Measurements from ENCODE around the gene UQCRFS1.
"Not testable (repeated sequence)": the region's sequence is repeated elsewhere in the genome, so short reads cannot be mapped to it uniquely, and the experiment has no call there.

The UQCRFS1 gene

GRCh38 chr19:29214411-29214810, 1.5 kb upstream of the UQCRFS1 start:
- DNase-seq (ENCODE audit: low read depth) = no peak

- DNase-seq (ENCODE audit: low read depth) = no peak
Measured at GRCh38 chr19:29212356-29212647, 649 bp downstream of the UQCRFS1 start.

GRCh38 chr19:29211562-29212355, 1.2 kb downstream of the UQCRFS1 start:
- no peak for DNase-seq (ENCODE audit: low read depth)

GRCh38 chr19:29211041-29211440, 1.9 kb downstream of the UQCRFS1 start:
- DNase-seq (ENCODE audit: low read depth) = not testable (repeated sequence)

- DNase-seq (ENCODE audit: low read depth) = not testable (repeated sequence)
Measured at GRCh38 chr19:29210502-29210901, 2.4 kb downstream of the UQCRFS1 start.

GRCh38 chr19:29207403-29208187, 5.4 kb downstream of the UQCRFS1 start:
- DNase-seq (ENCODE audit: low read depth) = not testable (repeated sequence)

- DNase-seq (ENCODE audit: low read depth) = no peak
Measured at GRCh38 chr19:29206453-29206852, 6.5 kb downstream of the UQCRFS1 start.

GRCh38 chr19:29202281-29202680, 10.7 kb downstream of the UQCRFS1 start:
- no peak for DNase-seq (ENCODE audit: low read depth)

- DNase-seq (ENCODE audit: low read depth) = no peak
Measured at GRCh38 chr19:29201855-29202254, 11.1 kb downstream of the UQCRFS1 start.

GRCh38 chr19:29194658-29195057, 18.3 kb downstream of the UQCRFS1 start:
- no peak for DNase-seq (ENCODE audit: low read depth)

- DNase-seq (ENCODE audit: low read depth) = no peak
Measured at GRCh38 chr19:29193155-29193554, 19.8 kb downstream of the UQCRFS1 start.

- DNase-seq (ENCODE audit: low read depth) = no peak
Measured at GRCh38 chr19:29191005-29191404, 21.9 kb downstream of the UQCRFS1 start.

GRCh38 chr19:29189033-29189360, 24.0 kb downstream of the UQCRFS1 start:
- DNase-seq (ENCODE audit: low read depth) = no peak

GRCh38 chr19:29188289-29189032, 24.5 kb downstream of the UQCRFS1 start:
- no peak for DNase-seq (ENCODE audit: low read depth)

GRCh38 chr19:29187676-29188075, 25.3 kb downstream of the UQCRFS1 start:
- DNase-seq (ENCODE audit: low read depth) = no peak

- no peak for DNase-seq (ENCODE audit: low read depth)
Measured at GRCh38 chr19:29185427-29185826, 27.5 kb downstream of the UQCRFS1 start.

- no peak for DNase-seq (ENCODE audit: low read depth)
Measured at GRCh38 chr19:29176981-29177754, 35.8 kb downstream of the UQCRFS1 start.

GRCh38 chr19:29173896-29174295, 39.1 kb downstream of the UQCRFS1 start:
- no peak for DNase-seq (ENCODE audit: low read depth)

GRCh38 chr19:29172302-29172701, 40.6 kb downstream of the UQCRFS1 start:
- no peak for DNase-seq (ENCODE audit: low read depth)

GRCh38 chr19:29171525-29171924, 41.4 kb downstream of the UQCRFS1 start:
- DNase-seq (ENCODE audit: low read depth) = no peak

- no peak for DNase-seq (ENCODE audit: low read depth)
Measured at GRCh38 chr19:29170554-29170953, 42.4 kb downstream of the UQCRFS1 start.

GRCh38 chr19:29162694-29163093, 50.3 kb downstream of the UQCRFS1 start:
- no peak for DNase-seq (ENCODE audit: low read depth)
